HG02852 (cell line): Measurements from ENCODE around the gene ZSCAN20.
"Not testable (repeated sequence)": the region's sequence is repeated elsewhere in the genome, so short reads cannot be mapped to it uniquely, and the experiment has no call there.

Experiments
- ATAC-seq: cut with Tn5 transposase; IDR thresholded peaks from one replicate; pipeline ENCODE4 v1.9.1; 2021; ENCODE audit warnings: mild to moderate bottlenecking, moderate library complexity; ENCODE audit not compliant: unreplicated experiment

ZSCAN20 gene

GRCh38 chr1:33473900-33474299 is 1.5 kb downstream of the ZSCAN20 start:
- ATAC-seq, result no peak

GRCh38 chr1:33477451-33477850 is 5.0 kb downstream of the ZSCAN20 start:
- no peak for ATAC-seq

DNA sequence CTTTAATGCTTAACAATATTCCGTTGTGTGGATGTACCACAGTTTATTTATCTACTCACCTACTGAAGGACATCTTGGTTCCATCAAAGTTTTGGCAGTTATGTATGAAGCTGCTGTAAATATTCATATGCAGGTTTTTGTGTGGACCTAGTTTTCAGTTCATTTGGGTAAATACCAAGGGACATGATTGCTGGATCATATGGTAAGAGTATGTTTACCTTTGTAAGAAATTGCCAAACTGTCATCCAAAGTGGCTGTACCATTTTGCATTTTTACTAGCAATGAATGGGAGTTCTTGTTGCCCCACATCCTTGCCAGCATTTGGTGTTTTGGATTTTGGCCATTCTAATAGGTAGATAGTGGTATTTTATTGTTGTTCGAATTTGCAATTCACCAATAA is 10.0 kb downstream of the ZSCAN20 start:
- no peak for ATAC-seq

- ATAC-seq, result no peak
These were observed 16.2 kb downstream of the ZSCAN20 start for GRCh38 chr1:33488624-33489023.

DNA sequence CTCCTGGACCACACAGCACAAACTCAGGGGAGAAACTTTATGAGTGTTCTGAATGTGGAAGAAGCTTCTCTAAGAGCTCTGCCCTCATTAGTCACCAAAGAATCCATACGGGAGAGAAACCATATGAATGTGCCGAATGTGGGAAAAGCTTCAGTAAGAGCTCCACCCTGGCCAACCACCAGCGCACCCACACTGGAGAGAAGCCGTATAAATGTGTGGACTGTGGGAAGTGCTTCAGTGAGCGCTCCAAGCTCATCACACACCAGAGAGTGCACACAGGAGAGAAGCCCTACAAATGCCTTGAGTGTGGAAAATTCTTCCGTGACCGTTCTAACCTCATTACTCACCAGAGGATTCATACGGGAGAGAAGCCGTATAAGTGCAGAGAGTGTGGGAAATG is 22.5 kb downstream of the ZSCAN20 start:
- no peak for ATAC-seq

DNA sequence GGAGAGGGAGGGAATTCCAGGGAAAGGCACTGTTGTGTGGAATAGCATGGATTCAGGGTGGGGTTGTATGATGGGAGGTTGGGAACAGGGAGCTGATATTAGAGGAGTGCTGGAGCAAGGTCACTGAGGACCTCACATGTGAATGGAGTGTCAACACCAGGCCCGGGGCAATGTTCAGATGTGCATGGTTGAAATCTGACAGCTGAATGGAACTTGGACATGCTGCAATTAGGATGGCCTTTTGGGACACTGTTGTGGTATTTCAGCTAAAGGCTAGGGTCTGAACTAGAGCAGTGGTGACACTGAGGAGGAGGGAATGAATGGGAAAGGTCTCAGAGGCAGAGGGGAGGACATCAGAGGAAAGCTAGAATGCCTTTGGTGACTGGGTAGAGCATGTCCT is 25.0 kb downstream of the ZSCAN20 start:
- ATAC-seq, result no peak

DNA sequence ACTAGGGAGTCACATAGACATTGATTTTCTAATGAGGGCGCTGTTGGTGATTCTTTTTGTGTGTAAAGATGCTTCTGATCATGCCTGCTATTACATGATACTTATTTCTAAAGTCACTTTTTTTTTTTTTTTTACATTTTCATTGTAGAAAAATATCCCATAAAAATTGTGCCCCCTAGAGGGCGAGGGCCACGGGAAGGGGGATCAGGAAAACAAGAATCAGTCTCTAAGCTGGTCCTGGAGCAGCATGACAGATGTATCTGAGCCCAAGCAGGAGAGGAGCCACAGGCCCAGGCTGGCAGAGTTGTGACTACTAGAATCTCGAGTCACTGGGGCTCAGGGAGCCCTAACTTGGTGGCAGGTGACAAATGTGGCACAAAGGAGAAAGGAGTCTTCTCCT is 28.1 kb downstream of the ZSCAN20 start:
- no peak for ATAC-seq

GRCh38 chr1:33501309-33501708 is 28.9 kb downstream of the ZSCAN20 start:
- ATAC-seq, result no peak

DNA sequence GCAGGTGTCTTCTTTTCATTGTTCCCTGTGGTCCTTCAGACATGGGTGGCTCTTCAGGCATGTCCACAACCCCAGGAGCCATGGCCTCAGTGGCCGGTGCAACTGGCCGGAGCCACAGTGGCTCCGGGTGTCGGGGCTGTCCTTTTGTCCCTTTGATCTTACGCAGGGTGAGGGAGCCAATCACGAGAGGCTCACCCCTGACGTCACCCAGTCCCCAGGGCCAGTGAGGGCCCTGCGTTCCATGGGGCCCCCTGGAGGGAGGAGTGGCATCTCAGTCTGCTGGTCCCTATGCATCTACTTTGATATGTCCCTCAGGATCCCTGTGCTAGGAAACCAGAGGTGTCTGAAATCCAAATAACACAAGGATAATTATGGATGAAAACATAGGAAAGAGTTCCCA is 29.3 kb downstream of the ZSCAN20 start:
- ATAC-seq, result no peak

GRCh38 chr1:33502726-33503125 is 30.3 kb downstream of the ZSCAN20 start:
- ATAC-seq, result no peak

GRCh38 chr1:33503506-33503905 is 31.1 kb downstream of the ZSCAN20 start:
- ATAC-seq, result no peak

GRCh38 chr1:33507661-33508060 is 35.2 kb downstream of the ZSCAN20 start:
- ATAC-seq, result no peak

GRCh38 chr1:33508151-33508550 is 35.7 kb downstream of the ZSCAN20 start:
- no peak for ATAC-seq

- not testable (repeated sequence) for ATAC-seq
These were observed 36.8 kb downstream of the ZSCAN20 start for GRCh38 chr1:33509276-33509675.

DNA sequence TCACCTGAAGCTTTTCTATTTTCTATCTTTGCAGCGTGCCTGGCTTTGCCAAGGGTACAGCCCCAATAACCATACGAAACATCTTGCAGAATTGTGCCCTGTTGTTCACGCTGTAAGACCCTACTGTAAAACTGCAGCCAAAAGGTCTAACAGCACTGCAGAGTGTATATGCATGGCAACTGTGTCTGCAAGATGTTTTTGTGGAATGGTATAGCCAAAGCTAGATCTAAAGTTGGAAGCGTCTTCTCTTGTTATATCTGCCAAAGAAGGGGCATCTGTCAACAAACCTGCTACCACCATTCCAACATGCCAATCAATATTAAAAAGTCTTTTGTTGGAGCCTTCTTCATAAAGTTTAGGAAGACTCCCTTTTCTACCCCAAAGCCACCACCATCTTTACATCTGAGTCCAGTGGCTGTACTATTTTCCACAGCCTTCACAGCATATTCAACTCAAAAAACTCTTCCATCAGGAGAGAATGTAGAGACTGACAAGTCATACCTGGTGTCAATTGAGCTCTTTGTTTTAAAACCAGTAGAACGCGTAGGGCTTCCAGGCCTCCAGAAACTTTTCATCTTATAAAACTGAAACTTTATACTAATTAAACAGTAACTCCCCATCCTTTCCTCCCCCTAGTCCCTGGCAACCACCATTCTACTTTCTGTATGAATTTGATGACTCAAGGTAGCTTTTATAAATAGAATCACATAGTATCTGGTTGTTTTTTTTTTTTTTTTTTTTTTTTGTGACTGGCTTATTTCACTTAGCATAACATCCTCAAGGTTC is 40.0 kb downstream of the ZSCAN20 start:
- ATAC-seq, result no peak

- no peak for ATAC-seq
These were observed 42.7 kb downstream of the ZSCAN20 start for GRCh38 chr1:33515112-33515511.

GRCh38 chr1:33515607-33516006 is 43.2 kb downstream of the ZSCAN20 start:
- ATAC-seq, result no peak

GRCh38 chr1:33516428-33516827 is 44.0 kb downstream of the ZSCAN20 start:
- no peak for ATAC-seq

DNA sequence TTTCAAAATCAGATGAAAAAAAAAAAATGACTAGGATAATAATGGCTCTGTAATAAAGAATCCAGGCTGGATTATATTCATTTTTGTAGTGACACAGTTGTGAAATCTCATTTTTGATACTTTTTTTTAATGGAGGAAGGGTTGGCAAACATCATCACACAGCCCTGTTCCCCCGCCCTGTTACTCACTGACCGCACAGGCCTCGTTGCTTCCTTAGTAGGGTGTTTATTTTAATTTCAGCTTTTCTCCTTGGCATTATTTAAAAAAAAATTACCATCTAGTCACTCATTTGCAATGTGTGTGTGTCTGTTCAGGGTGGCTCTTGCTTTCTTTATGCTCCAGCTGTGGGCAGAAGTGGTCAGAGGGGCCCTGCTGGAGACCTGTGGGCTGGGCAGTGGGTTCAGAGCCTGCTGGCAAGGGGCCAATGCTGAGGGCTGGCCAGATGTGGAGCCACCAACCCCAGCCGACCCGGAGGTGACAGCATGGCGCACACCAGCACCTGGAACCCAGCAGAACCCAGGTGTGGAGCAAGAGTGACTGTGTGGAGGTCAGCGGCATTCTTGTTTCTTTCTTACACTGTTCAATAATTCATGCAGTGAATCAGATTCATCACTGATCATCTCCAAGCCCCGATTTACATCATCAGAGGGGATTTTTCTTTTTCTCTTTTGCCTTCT is 44.6 kb downstream of the ZSCAN20 start:
- no peak for ATAC-seq

DNA sequence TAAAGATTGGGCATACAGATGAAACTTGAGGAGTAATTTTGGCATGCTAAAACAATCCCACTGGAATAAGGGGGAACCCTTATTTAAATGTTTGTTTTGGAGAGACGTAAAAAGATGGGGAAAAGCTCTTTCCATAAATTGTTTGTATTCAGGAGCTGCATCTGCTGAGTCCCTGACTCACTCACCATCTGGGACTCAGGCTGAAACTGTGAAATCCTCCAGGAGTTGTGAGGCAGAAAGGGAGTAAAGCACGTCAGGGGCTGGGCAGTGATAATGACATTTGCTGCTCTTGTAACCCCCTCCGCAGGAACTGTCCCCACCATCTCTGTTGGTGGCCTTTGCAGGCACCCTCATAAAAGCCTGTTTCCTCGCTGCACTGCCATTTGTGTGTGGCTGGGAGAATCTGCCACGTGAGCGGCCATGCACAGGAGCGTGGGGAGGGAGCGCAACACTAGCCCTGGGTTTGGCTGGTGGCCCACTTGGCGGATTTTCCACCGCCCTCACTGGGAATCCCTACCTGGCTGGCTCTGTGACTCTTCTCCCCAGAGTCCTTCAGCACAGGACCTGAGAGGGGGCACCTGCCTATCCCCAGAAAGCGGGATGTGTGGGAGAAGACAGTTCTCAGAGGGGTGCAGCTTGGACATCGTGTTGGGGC is 45.3 kb downstream of the ZSCAN20 start:
- no peak for ATAC-seq

DNA sequence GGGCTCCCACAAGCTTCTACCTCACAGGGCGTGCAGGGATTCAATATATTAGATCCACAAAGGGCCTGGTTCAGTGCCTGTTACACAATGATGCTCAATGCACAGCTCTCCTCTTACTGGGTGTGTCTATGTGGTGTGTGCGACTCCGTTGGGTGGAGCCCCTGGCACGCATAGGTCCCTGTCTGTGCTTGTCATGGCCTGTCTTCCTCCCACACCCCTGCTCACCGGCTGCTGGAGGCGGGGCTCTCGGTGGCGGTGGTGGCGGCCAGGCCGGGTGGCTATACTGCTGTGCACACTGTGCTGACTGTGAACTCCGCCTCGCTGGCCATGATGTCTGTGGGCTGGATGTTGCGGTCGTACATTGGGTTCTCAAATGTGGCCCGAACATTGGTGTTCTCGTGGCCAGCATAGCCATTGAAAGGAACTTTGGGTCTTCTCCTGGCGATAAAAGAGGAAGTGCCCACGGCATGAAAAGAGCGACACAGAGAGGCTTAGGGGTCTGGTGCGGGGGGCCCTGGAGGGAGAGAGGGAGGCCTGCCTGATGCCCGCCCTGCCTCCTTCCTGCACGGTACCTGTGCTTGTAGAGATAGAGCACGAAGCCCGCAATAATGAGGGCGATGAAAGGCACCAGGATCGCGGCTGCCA is 46.9 kb downstream of the ZSCAN20 start:
- ATAC-seq, result no peak

- ATAC-seq, result no peak
These were observed 52.1 kb downstream of the ZSCAN20 start for GRCh38 chr1:33524586-33524985.
